HCT116 (cell line): ENCODE measurements around the gene DBN1. TPM values are rescaled to one million over a fixed set of nuclear protein-coding genes. Genes with fewer than 3 reads are reported as not detected.

Experiments used
- ATAC-seq: fragments of 200-7000 bp; cut with Tn5 transposase; 2 replicates; pipeline ENCODE4 v1.9.1; 2020; ENCODE audit warnings: mild to moderate bottlenecking, moderate library complexity
- BruUV-seq: library from RNA; stranded (reverse); fragments of 400-500 nt; replicated peaks from 2 replicates; lab custom pipeline; 2021; lab: Mats Ljungman, UMichigan
- CTCF ChIA-PET: fragments of 300-600 bp; sonication (Branson Sonifier 250); formaldehyde crosslinking; loops from one replicate; lab custom pipeline; 2021; ENCODE audit warnings: antibody characterized with exemption; lab: Charles Lee
- POLR2A ChIA-PET: fragments of 300-600, 350-600 bp; sonication (Branson Sonifier 250); formaldehyde crosslinking; loops from one replicate; lab custom pipeline; 2021; ENCODE audit warnings: antibody characterized with exemption; lab: Charles Lee
- RAD21 ChIA-PET, 2 experiments: fragments of 300-600 bp; sonication (Branson Sonifier 250); formaldehyde crosslinking; loops; one replicate each; lab custom pipeline; 2023; ENCODE audit warnings: low total read pairs in 2 of 2; ENCODE audit not compliant: uncharacterized antibody in 2 of 2, unreplicated experiment in 2 of 2, low non-redundant PET in 1 of 2; lab: Charles Lee
- DNase-seq: peaks from one replicate; pipeline ENCODE4 v3.0.0-alpha.2; 2010; ENCODE audit warnings: low read depth, low spot score
- H2AFZ ChIP-seq: fragments of 200-600 bp; shearing (Covaris generic), sonication (generic); 2 replicates; pipeline ENCODE4 v1.6.1; 2017; ENCODE audit warnings: low read depth, mixed run types, mixed read lengths, antibody characterized with exemption, low read length; ENCODE audit not compliant: poor library complexity, severe bottlenecking
- H3K27ac ChIP-seq: 2 replicates; pipeline ENCODE4 v1.5.1; 2012; ENCODE audit warnings: low read depth, low read length
- H3K27me3 ChIP-seq: fragments of 200-600 bp; sonication (generic); 2 replicates; pipeline ENCODE4 v1.6.1; 2016; ENCODE audit warnings: mixed run types, low read length, mixed read lengths; ENCODE audit not compliant: insufficient read depth
- H3K36me3 ChIP-seq, 2 experiments: fragments of 200-500 bp in 1 of 2; fragments of 200-600 bp in 1 of 2; sonication (Bioruptor generic) in 1 of 2; sonication (generic) in 1 of 2; 2 replicates each; pipeline versions ENCODE4 v1.5.1 to v1.6.1; 2014 to 2016; ENCODE audit warnings: low read length in 2 of 2, inconsistent platforms in 1 of 2, mixed read lengths in 1 of 2, mixed run types in 1 of 2; ENCODE audit not compliant: insufficient read depth in 2 of 2, control insufficient read depth in 1 of 2
- H3K4me1 ChIP-seq, 2 experiments: fragments of 200-600 bp in 1 of 2; sonication (generic) in 1 of 2; 2 replicates each; pipeline versions ENCODE4 v1.5.1 to v1.6.1; 2012 to 2017; ENCODE audit warnings: low read length in 2 of 2, inconsistent platforms in 1 of 2, mild to moderate bottlenecking in 1 of 2, mixed read lengths in 1 of 2, mixed run types in 1 of 2, moderate library complexity in 1 of 2; ENCODE audit not compliant: insufficient read depth in 2 of 2, control insufficient read depth in 1 of 2
- H3K4me2 ChIP-seq: fragments of 200-600 bp; sonication (generic); 2 replicates; pipeline ENCODE4 v1.6.1; 2017; ENCODE audit warnings: mixed run types, low read length, mixed read lengths
- H3K4me3 ChIP-seq, 2 experiments: fragments of 200-600 bp in 1 of 2; sonication (generic) in 1 of 2; replicated peaks in 1 of 2; 2 replicates each; pipeline ENCODE4 v1.5.1; 2011 to 2016; ENCODE audit warnings: low read length in 2 of 2, control low read depth in 1 of 2, low read depth in 1 of 2, mild to moderate bottlenecking in 1 of 2, mixed read lengths in 1 of 2, mixed run types in 1 of 2
- H3K79me2 ChIP-seq: fragments of 200-600 bp; sonication (generic); 2 replicates; pipeline ENCODE4 v1.6.1; 2017; ENCODE audit warnings: mild to moderate bottlenecking, mixed run types, low read length, moderate library complexity, mixed read lengths; ENCODE audit not compliant: insufficient read depth
- H3K9ac ChIP-seq: fragments of 200-600 bp; sonication (generic); 2 replicates; pipeline ENCODE4 v1.6.1; 2016; ENCODE audit warnings: low read length, mixed read lengths
- H3K9me2 ChIP-seq: fragments of 200-600 bp; sonication (generic), shearing (Covaris generic); 2 replicates; pipeline ENCODE4 v1.6.1; 2017; ENCODE audit warnings: mixed run types, mild to moderate bottlenecking, moderate library complexity; ENCODE audit not compliant: insufficient read depth
- H3K9me3 ChIP-seq, 2 experiments: fragments of 200-500 bp in 1 of 2; fragments of 200-600 bp in 1 of 2; sonication (Bioruptor generic) in 1 of 2; sonication (generic) in 1 of 2; 2 replicates each; pipeline ENCODE4 v1.6.1; 2014 to 2017; ENCODE audit warnings: low read length in 2 of 2, mixed read lengths in 2 of 2, inconsistent platforms in 1 of 2, low read depth in 1 of 2, mild to moderate bottlenecking in 1 of 2, mixed run types in 1 of 2, moderate library complexity in 1 of 2; ENCODE audit not compliant: control insufficient read depth in 1 of 2, insufficient read depth in 1 of 2
- H4K20me1 ChIP-seq: fragments of 200-600 bp; sonication (generic), shearing (Covaris generic); 2 replicates; pipeline ENCODE4 v1.6.1; 2017; ENCODE audit warnings: mixed run types, mild to moderate bottlenecking, moderate library complexity; ENCODE audit not compliant: insufficient read depth
- ELF1 ChIP-seq: IDR thresholded peaks from 2 replicates; pipeline ENCODE4 v1.6.1; 2012; ENCODE audit warnings: low read depth, borderline replicate concordance
- POLR2A ChIP-seq: IDR thresholded peaks from 2 replicates; pipeline ENCODE4 v1.7.0; 2011; ENCODE audit warnings: borderline replicate concordance; ENCODE audit not compliant: insufficient read depth, insufficient read length; ENCODE audit errors: extremely low read depth
- POLR2AphosphoS5 ChIP-seq: IDR thresholded peaks from 2 replicates; pipeline ENCODE4 v1.6.1; 2011; ENCODE audit warnings: mild to moderate bottlenecking, low read depth, low read length, moderate library complexity
- ZBTB33 ChIP-seq: IDR thresholded peaks from 2 replicates; pipeline ENCODE4 v1.6.1; 2011; ENCODE audit warnings: mild to moderate bottlenecking, low read length, moderate library complexity; ENCODE audit not compliant: insufficient replicate concordance; ENCODE audit errors: extremely low read depth
- ZFX ChIP-seq: fragments of 450-650 bp; IDR thresholded peaks from 2 replicates; pipeline ENCODE4 v1.6.1; 2017
- ZNF274 ChIP-seq: fragments of 200-500 bp; sonication (Bioruptor generic); IDR thresholded peaks from 2 replicates; pipeline ENCODE4 v1.6.1; 2014; ENCODE audit warnings: mild to moderate bottlenecking, low read depth, low read length, inconsistent platforms
- intact Hi-C: fragments of 100-400 bp; cut with micrococcal nuclease; formaldehyde crosslinking; loops from 2 replicates; pipeline ENCODE4 v1.10.0; 2022
- total RNA-seq: library from RNA; stranded (reverse); gene quantifications from one replicate; pipeline ENCODE4 v1.2.1, GENCODE V29; 2021; ENCODE audit not compliant: unreplicated experiment

DBN1 gene
- total RNA-seq, 1 experiment from 2014 or later = 144 TPM

GRCh38 chr5:177497292-177498012, 24.0 kb upstream of the DBN1 start, which contains the start of gene PDLIM7:
Gene PDLIM7 (minus strand): TSS chr5:177497604. CDS start chr5:177496512, 1,092 bp downstream.
- Histone ChIP-seq H3K9me2 (no peaks in the 10 kb centered on the region), H3K79me2 (peaks cover 44% of the 10 kb centered on the region)
- peak; percentile 99 for TF ChIP-seq POLR2AphosphoS5
- no peak for TF ChIP-seq ELF1
- peak; percentile 92 for TF ChIP-seq POLR2A
- TF ChIP-seq ZNF274 = no peak
- TF ChIP-seq ZFX = peak; percentile 39; the same call in 1 of the 2 replicates
- peak; percentile 27 for TF ChIP-seq ZBTB33
- TF ChIP-seq, all 23 proteins: peak for 4
- BruUV-seq = no TSS peak
- no peaks in the 10 kb centered on the region for H3K9me3 ChIP-seq
- ChIA-PET POLR2A (interaction anchor here (0.8 to 6.4 kb wide), 17 partner anchors 19 to 411 kb away, joined by 3 to 54 read pairs (median 4); partner anchors contain the start of genes DBN1, DDX41 and FGFR4), CTCF (interaction anchor here (0.7 to 4.1 kb wide), 10 partner anchors 10 to 127 kb away, joined by 3 to 28 read pairs (median 6); partner anchors contain the start of gene PRR7), RAD21 (interaction anchor here (0.6 to 1.0 kb wide), 2 partner anchors 93 to 100 kb away, joined by 3 read pairs; no protein-coding TSS in a partner anchor)
- peaks cover 7% of the 10 kb centered on the region; the same call in 1 of the 2 replicates for H4K20me1 ChIP-seq
- H3K36me3 ChIP-seq = peaks cover 0 to 6% of the 10 kb centered on the region in 2 experiments; a peak in 2 of 4 replicates
- peak; percentile 72 for ATAC-seq
- H3K9ac ChIP-seq = peak within 1 kb of the TSS; percentile 94
- peak within 1 kb of the TSS; percentile 96 for H3K27ac ChIP-seq
- intact Hi-C loops = loop anchor here (1.0 to 5.0 kb wide), 4 partner anchors 95 to 185 kb away; partner anchors contain the start of genes B4GALT7, MXD3 and PFN3
- peak within 1 kb of the TSS; percentile 88 to 89 for H3K4me3 ChIP-seq
- peak within 1 kb of the TSS; percentile 99 for H3K4me2 ChIP-seq
- H3K4me1 ChIP-seq = peaks cover 39 to 63% of the 10 kb centered on the region in 2 experiments
- DNase-seq = peak; percentile 92
- no peak within 1 kb of the TSS for H2AFZ ChIP-seq
- H3K27me3 ChIP-seq = no peaks in the 10 kb centered on the region
